NCI-H187 (cell line): ENCODE results near the gene SRPK2.
"Not testable (repeated sequence)": the region's sequence is repeated elsewhere in the genome, so short reads cannot be mapped to it uniquely, and the experiment has no call there.

Source experiments
- DNase-seq, 2 experiments: peaks; one replicate each; lab custom pipeline; 2025; lab: John Stamatoyannopoulos, UW

The SRPK2 gene

DNA sequence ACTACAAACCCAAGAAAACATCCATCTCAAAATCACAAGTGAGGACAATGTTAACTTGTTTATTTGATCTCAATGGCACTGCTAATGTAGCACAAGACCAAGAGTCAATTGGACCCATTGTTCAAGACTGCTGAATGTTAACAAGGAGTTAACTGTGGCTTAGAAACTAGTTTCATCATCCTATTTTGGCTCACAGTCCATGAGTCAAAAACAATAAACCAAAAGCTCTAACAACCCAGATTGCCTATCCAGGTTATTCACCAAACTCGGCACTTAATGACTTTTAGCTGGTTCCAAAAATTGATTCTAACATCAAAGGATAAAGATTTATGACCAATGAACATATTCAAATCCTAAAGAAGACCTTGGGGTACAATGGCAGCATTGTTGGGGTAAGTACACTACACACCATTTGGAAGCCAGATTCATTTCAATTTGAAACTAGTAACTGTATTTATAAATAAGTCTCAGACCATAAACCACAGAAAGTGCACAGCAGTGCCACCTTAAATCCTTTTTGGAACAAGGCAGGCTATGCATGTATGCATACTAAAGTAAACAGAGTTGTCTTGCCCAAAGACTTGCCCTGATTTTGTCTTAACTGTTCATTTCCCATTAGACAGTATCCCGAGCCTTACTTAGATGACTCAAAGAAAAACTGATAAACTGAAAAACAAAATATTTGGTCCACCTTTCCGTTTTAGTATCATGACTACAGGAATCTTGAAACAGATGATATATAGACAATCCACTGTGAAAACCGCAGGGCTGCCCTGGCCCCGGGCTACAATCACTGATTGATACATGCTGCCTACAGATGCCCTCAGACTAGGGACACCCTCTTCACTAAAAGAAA is 84.5 kb downstream of the SRPK2 start:
- no peak for DNase-seq

DNA sequence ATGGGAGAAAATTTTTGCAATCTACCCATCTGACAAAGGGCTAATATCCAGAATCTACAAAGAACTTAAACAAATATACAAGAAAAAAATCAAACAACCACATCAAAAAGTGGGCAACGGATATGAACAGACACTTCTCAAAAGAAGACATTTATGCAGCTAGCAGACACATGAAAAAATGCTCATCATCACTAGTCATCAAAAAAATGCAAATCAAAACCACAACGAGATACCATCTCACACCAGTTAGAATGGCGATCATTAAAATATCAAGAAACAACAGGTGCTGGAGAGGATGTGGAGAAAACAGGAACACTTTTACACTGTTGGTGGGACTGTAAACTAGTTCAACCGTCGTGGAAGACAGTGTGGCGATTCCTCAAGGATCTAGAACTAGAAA is 88.1 kb downstream of the SRPK2 start:
- not testable (repeated sequence) for DNase-seq

DNA sequence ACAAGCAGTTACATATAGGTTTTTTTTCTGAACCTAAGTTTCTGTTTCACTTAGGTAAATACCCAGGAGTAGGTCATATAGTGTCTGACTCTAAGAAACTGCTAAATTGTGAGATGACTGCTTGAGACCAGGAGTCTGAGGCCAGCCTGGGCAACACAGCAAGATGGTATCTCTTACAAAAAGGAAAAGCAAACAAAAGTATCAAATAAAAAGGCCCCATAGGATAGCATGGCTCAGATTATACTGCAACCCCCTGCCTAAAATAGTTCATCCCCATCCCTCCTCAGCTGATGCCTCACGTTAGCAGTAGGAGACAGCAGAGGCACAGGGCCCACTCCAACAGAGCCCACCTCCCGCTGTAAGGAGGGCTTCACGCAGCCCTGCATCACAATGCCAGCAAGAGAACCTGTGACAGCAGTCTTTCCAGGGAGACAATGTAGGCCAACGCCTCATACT is 90.3 kb downstream of the SRPK2 start:
- DNase-seq, result no peak

DNA sequence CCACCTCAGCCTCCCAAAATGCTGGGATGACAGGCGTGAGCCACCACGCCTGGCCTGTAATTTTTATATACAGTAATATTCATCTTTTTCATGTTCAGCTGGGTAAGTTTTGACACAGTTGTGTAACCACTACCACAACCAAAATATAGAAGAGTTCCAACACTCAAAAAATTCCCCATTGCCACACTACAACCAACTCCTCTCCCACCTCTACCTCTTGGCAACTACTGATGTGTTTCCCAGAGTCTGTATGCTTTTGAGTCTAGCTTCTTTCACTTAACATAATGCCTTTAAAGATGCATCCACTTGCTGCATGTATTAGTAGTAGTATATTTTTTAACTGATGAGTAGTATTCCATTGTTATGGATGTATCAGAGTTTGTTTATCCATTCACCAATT is 90.7 kb downstream of the SRPK2 start:
- DNase-seq, result no peak

DNA sequence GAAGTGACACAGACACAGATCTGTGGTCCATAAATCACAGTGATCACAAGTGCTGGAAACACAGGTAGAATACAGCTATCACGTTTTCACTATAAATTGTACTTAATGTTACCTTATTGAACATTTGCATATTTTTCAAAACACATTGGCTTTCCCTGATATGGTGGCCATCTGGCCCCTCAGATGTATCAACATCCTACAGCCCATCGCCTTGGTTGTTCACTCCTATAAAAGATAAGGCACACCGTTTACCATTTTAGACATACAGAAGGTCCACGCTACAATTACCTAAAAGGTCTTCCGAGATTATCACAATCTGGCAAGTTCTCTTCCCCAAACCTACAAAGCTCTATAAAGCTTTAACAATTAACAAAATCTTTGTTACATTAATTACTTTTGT is 91.4 kb downstream of the SRPK2 start:
- DNase-seq, result no peak

DNA sequence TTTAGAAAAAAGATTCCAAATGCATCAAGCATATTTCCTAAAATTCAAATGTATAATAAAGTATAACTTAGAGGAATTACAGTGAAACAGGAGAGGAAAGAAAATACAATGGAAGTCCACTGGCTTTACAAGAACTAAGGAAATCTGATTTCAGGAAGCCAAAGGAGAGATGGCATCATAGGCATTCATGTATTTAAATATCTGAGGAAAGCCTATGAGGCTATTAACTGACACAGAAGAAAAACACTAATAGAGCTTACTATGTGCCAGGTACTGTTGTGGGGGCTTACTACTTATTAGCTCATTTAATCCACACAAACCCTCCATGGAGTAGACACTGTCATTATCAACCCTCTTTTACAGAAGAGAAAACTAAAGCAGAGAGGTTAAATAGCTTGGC is 92.2 kb downstream of the SRPK2 start:
- no peak for DNase-seq

DNA sequence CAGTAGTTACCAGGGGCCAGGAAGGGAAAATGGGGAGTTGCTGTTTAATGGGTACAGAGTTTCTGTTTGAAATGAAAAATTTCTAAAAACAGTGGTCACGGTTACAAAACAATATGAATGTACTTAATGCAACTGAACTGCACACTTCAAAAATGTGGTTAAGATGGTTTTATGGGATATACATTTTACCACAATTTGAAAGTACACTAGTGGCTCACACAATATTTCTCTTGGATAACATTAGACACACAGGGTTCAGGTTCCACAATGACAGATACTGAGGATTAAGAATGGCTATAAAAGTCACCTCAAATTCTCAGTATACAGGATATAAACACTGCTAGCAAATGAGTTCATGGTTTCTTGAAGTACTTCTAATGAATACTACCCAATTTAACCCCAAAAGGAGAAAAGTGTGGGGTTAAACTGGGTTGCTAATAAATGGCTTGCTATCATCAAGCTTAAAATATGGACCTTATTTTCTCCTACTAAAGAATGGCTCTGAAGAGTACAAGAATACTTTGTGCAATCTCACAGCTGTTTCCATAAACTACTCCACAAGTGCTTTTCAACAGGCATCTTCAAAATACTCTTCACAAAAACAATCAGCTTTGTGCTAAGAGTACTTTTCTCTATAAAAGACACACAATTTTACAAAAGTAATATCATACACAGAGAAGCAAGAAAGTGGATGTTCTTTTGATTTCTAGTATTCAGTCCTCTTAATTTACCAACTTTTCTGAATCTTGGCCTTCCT is 92.9 kb downstream of the SRPK2 start:
- DNase-seq, result no peak

DNA sequence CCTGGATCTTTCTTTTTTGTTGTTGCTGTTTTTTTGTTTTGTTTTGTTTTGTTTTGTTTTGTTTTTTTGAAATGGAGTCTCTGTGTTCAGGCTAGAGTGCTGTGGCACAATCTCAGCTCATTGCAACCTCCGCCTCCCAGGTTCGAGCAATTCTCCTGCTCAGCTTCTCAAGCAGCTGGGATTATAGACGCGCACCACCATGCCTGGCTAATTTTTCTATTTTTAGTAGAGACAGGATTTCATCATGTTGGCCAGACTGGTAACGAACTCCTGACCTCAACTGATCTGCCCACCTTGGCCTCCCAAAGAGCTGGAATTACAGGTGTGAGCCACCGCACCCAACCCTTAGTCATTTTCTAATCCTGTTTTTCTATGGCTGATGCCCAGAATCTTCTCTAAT is 94.2 kb downstream of the SRPK2 start:
- DNase-seq, result not testable (repeated sequence)

DNA sequence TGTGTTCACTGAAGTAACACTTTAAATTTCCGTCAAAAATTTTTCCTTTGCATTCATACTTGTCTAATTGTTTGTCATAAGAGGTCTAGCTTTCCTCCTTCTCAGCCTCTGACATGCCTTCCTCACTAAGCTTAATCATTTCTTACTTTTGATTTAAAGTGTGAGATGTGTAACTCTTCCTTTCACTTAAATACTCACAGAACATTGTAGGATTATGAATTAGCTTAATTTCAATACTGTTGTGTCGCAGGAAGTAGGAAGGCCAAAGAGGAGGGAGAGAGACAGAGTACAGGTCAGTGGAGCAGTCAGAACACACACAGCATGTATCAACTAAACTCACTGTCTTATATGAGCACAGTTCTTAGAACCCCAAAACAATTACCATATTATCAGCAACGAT is 99.0 kb downstream of the SRPK2 start:
- no peak for DNase-seq

DNA sequence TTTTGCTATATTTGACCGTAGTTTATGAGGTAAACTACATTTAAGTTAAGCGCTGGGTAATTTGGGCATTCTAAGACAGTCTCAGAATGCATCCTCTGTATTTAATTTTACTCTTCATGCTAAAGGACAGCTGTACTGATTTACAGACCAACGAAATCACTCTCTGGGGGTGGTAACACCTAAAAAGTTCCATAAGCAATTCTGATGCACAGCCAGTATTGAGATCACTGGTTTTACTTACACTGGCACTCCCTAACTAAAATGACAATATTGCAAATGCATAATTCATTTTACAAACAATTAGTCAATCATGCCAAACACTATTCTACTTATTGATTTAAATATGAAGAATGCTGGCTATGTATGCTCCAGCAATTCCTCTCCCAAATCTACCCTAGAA is 102.3 kb downstream of the SRPK2 start:
- no peak for DNase-seq

DNA sequence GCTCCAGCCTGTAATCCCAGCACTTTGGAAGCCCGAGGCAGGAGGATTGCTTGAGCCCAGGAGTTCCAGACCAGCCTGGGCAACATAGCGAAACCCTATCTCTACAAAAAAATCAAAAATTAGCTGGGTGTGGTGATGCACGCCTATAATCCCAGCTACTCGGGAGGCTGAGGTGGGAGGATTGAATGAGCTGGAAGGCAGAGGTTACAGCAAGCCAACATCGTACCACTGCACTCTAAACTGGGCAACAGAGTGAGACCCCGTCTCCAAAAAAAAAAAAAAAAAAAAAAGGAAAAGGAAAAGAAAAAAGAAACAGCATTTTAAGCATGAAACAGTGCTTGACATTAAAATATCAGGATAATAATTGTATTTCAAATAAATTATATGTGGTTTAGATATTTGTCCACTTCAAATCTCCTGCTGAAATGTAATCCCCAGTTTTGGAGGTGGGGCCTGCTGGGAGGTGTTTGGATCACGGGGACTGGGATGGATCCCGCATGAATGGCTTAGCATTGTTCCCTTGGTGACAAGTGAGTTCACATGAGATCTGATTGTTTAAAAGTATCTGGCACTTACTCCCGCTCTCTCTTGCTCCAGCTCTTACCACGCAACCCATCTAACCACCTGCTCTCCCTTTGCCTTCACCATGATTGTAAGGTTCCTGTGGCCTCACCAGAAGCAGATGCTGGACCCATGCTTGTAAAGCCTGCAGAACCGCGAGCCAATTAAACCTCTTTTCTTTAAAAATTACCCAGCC is 103.4 kb downstream of the SRPK2 start:
- no peak for DNase-seq

DNA sequence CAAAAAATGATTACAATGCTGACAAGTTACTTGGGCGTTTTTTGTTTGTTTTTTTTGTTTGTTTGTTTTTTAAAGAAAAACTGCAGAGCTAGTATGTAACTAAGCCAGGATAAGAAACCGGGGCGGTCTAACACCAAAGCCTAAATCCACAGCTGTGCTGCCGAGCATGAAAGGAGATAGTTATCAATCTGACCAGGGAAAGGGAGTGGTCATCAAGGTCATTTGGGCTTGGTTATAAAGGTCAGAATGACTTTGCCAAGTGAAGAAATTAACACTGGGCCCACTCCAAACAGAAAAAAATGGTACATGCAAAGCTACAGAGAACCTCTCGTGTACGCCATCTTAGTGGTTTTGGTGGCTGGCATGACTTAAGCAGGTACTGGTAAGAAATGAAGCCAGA is 104.7 kb downstream of the SRPK2 start:
- no peak for DNase-seq

DNA sequence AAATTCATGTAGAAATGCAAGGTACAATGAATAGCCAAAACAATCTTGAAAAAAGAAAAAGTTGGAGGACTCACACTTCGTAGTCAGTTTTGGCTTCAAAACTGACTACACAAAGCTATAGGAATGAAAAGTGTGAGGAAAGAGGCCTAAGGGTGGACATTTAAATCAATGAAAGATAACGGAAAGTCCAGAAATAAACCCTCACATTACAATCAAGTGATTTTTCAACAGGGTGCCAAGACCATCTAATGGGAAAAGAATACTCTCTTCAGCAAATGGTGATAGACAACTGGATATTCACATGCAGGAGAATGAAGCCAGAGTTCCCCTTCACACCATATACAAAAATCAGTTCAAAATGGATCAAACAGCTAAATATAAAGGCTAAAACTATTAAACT is 106.8 kb downstream of the SRPK2 start:
- DNase-seq, result no peak

DNA sequence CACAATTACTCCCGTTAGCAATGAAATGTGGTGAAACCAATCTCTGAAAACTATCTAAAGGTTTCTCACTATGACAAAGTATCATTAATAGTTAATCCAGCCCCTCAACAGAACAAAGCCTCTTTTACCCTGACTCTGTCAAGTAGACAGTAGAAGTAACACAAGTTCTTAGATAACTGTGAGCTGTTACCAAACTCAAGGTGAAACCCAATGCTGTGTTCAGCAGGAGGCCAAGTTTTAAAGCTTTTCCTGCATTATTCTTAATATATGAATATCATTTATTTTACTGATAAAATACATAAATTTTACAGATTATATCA is 109.1 kb downstream of the SRPK2 start:
- no peak for DNase-seq

DNA sequence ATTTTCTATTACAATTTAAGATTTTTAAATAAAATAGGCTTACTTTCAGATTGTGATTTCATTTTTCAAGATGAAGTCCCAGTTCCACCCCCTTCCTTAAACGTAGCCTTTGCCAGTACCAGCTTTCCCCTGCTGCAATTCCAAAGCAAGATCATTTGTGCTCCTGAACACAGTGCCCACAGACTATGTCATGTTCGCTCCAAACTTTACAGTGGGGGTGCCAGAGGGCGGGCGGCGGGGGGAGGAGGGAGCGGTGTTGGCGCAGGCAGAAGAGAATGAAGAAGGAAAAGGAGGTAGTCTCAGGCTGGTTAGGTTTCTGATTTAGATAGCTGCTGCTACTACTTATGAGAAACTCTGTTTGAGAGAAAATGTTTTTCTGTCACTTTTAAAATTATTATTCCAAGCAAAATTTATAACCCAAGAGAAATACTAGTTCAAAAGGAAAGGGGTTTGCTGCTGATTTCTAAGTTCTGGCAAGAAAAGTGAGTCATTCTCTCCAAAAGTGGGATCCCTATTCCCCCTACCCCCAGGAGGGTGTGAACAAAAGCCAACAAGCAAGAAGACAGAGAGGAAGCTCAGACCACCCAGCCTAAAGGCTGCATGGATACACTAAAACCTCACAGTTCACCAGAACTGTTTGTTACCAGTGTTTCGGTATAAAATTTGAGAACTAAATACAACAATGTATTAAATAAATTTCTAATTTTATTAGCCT is 109.6 kb downstream of the SRPK2 start:
- DNase-seq, result no peak

DNA sequence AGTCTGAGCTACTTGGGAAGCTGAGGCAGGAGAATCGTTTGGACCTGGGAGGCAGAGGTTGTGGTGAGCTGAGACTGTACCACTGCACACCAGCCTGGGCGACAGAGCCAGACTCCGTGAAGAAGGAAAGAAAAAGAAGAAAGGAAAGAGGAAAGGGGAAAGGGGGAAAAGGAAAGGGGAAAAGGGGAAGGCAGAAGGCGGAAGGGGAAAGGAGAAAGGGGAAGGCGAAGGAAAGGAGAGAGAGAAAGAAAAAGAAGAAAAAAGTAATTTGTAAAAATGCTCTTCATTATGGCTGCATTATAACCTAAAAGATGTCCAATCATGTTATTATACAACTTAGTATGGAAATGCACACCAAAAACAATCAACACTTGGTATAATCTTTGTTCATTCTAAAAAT is 110.2 kb downstream of the SRPK2 start:
- no peak for DNase-seq

DNA sequence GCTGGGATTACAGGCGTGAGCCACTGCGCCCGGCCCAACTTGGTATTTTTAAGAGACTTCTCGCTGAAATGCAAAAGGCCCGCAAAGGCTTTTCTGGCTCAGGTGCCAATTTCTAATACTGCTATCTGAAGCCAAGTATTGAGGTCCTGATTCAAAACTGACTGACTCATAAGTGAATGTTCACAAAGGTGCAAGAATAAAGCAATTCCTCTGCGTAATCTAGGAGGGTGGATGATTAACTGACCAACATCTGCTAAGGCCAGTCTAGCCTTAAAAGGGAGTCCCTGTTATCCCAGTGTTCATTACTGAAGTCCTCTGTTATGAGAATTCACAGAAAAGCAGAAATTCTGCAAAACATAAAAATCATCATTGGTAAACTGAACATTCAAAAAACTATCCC is 111.4 kb downstream of the SRPK2 start:
- DNase-seq, result no peak

DNA sequence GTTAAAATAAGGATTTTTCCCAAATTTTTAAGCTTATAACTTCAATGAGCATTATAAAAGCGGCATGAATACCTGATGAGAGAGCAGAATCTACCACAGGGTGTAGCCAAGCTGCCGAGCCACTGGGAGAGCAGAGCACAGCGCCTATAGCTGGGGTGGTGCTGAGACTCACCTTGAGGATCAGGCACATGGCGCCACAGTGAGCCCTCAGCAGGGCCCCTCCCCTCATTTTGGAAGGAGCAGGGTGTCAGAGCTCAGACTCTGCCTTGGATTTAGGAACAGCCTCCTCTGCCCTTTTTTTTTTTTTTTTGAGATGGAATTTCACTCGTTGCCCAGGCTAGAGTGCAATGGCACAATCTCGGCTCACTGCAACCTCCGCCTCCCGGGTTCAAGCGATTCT is 118.6 kb downstream of the SRPK2 start:
- DNase-seq, result no peak

DNA sequence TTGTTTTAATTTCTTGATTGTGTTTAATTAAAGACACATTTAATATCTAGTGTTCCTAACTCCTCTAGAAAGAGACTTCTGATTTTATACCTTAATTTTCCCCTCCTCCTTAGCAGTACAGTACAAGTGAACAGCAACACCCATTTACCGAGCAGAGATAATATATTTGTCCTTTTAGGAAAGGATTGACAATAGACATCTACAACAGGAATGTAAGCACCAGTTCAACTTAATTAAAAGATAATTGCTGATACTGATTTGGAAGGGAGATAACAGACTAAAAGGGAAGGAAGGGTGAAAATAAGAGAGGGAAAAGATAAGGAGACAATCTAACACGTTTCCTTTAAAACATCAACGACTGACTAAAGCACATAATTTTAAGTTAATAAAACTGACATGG is 119.3 kb downstream of the SRPK2 start:
- no peak for DNase-seq

DNA sequence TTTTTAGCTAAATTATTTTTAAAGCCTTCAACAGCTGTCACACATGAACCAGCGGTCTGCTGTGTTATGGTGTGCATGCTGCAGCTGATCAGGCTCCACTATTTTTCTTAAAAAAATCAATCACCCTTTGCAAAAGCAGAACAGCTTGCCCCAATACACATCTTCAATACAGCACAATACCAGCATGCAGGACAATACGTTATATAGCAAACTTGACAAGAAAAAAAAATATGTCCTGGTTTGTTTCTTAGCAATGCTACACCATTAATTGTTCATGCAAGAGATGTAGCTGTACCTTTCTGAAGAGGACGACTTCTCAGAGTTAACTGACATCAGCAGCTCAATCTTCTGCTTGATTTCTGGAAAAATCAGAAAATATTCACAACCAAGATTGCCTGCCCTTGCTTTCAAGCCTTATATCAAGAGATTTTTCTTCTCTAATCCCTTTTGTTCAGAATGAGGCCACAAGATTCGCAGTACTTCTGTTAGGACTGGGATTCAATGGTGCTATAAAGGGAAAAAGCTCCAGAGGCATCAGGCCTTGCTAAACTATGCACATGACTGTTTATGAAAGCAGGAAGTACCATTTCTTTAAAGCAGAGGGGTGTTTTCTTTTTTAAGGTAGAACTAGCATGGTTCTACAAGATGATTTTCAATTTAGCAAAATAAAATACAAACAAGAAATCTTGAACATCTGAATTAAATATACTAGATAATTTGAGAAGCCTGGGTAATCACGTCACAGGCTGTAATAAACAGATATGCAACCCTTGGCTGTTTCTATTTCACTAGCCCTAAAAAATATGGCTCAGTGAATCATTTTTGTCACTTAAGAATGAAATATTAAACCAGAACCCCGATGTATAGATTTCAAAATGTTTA is 120.0 kb downstream of the SRPK2 start:
- peak in 1 of 2 experiments; percentile 48 for DNase-seq

DNA sequence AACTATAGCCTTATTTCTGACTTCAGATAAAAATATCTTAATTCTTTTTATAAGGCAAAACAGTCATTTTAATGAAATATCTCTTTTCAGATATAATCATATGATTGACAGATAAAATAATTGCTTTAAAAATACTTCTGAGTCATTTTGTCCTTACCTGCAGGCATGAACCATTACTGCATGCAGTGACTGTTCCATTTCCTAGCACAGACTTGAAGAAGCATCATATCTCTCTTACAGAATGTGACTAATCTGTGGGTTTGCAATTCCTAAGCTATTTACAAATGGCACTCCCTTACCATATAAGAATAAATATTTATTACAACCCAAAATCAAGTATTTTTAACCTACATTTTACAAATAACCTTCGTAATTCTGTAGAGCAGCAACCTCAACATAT is 120.7 kb downstream of the SRPK2 start:
- DNase-seq, result no peak
